HG03280 (cell line): ENCODE data around the gene CCDC88C.

Source experiments
- ATAC-seq: cut with Tn5 transposase; IDR thresholded peaks from one replicate; pipeline ENCODE4 v1.9.1; 2021; ENCODE audit warnings: mild to moderate bottlenecking, moderate library complexity; ENCODE audit not compliant: unreplicated experiment

The CCDC88C gene

GRCh38 chr14:91295851-91296796 lies 121.5 kb downstream of the CCDC88C start:
- no peak for ATAC-seq

- no peak for ATAC-seq
These were observed 122.3 kb downstream of the CCDC88C start for GRCh38 chr14:91295276-91295845.

GRCh38 chr14:91294153-91294552 lies 123.5 kb downstream of the CCDC88C start:
- ATAC-seq, result no peak

- no peak for ATAC-seq
These were observed 124.3 kb downstream of the CCDC88C start for GRCh38 chr14:91293281-91293680.

GRCh38 chr14:91292491-91292890 lies 125.1 kb downstream of the CCDC88C start:
- ATAC-seq, result no peak

GRCh38 chr14:91291786-91292405 lies 125.7 kb downstream of the CCDC88C start:
- no peak for ATAC-seq

- ATAC-seq, result no peak
These were observed 126.6 kb downstream of the CCDC88C start for GRCh38 chr14:91290986-91291385.

- ATAC-seq, result no peak
These were observed 128.2 kb downstream of the CCDC88C start for GRCh38 chr14:91289464-91289863.

GRCh38 chr14:91288876-91289275 lies 128.7 kb downstream of the CCDC88C start:
- no peak for ATAC-seq

GRCh38 chr14:91286530-91286937 lies 131.1 kb downstream of the CCDC88C start:
- no peak for ATAC-seq

- ATAC-seq, result no peak
These were observed 132.7 kb downstream of the CCDC88C start for GRCh38 chr14:91284791-91285548.

- no peak for ATAC-seq
These were observed 133.4 kb downstream of the CCDC88C start for GRCh38 chr14:91284146-91284790.

- ATAC-seq, result no peak
These were observed 134.0 kb downstream of the CCDC88C start for GRCh38 chr14:91283666-91284065.

- ATAC-seq, result no peak
These were observed 134.5 kb downstream of the CCDC88C start for GRCh38 chr14:91282954-91283645.

GRCh38 chr14:91281346-91281745 lies 136.3 kb downstream of the CCDC88C start:
- ATAC-seq, result no peak

GRCh38 chr14:91280129-91280528 lies 137.5 kb downstream of the CCDC88C start:
- no peak for ATAC-seq

- ATAC-seq, result no peak
These were observed 138.3 kb downstream of the CCDC88C start for GRCh38 chr14:91279354-91279753.

- no peak for ATAC-seq
These were observed 139.3 kb downstream of the CCDC88C start for GRCh38 chr14:91278383-91278715.

GRCh38 chr14:91277546-91278382 lies 139.9 kb downstream of the CCDC88C start:
- ATAC-seq, result no peak
